ENCODE results near the gene RNF186. TPM values are rescaled to one million over a fixed set of nuclear protein-coding genes. Genes with fewer than 3 reads are reported as not detected.

RNF186 gene
- total RNA-seq, 5 donors from 2014 or later (not counting 1 experiment from before 2014, with no cell fraction given) = not detected

DNA sequence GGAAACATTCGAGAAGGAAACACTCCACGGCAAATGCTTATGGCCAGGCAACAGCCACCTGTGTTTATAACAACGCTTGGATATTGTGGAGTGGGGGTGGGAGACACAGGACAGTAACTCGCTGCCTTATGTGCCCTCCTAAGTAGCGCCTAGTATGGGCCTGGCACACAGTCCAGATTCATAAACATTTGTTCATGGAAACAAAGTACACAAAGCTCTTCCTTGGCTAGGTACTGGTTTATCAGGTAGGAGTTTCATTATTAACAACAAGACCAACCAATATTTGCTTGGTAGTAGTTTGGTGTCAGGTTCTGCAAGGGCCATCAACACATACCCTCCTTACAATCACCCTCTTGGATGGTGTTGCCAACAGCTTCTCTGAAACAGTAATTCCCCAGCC is 38.8 kb downstream of the RNF186 start:
- Mint-ChIP-seq H3K27me3 (no peaks in the 10 kb centered on the region), H3K4me3 (no peak overlapping the region), H3K4me1 (no peaks in the 10 kb centered on the region), H3K36me3 (peaks cover 62% of the 10 kb centered on the region), H3K27ac (no peak overlapping the region), H3K9me3 (no peaks in the 10 kb centered on the region)
- no peak overlapping the region for H3K4me3 ChIP-seq (ENCODE audit: control insufficient read depth in 1 of 2, extremely low read depth in 1 of 2, low read length in 1 of 2)
- H3K27ac ChIP-seq (ENCODE audit: low read length) = no peak overlapping the region
- POLR2A ChIA-PET = no interaction called here
- no peak for DNase-seq
- CTCF ChIA-PET = no interaction called here
- H3K36me3 ChIP-seq (ENCODE audit: control insufficient read depth in 2 of 2, extremely low read depth in 1 of 2, insufficient read depth in 1 of 2, low read length in 1 of 2) = peaks cover 7 to 67% of the 10 kb centered on the region in 2 donors
- no peaks in the 10 kb centered on the region for H3K4me1 ChIP-seq (ENCODE audit: control insufficient read depth in 1 of 2, extremely low read depth in 1 of 2, insufficient read depth in 2 of 2, low read length in 2 of 2)
- 100% methylated on average over 2 of the region's 5 CpGs for WGBS (ENCODE audit: insufficient coverage)
- no peak for ATAC-seq (replicated peaks in 1 of 4)
- H3K27me3 ChIP-seq (replicated peaks in 1 of 2; ENCODE audit: control insufficient read depth in 2 of 2, extremely low read depth in 1 of 2, insufficient read depth in 2 of 2, low read length in 1 of 2) = no peaks in the 10 kb centered on the region
- H3K9me3 ChIP-seq = no peaks in the 10 kb centered on the region

- Histone ChIP-seq H3K27ac (ENCODE audit: low read length) (no peak overlapping the region), H3K4me3 (ENCODE audit: control insufficient read depth in 1 of 2, extremely low read depth in 1 of 2, low read length in 1 of 2) (no peak overlapping the region), H3K4me1 (ENCODE audit: control insufficient read depth in 1 of 2, extremely low read depth in 1 of 2, insufficient read depth in 2 of 2, low read length in 2 of 2) (no peaks in the 10 kb centered on the region), H3K27me3 (replicated peaks in 1 of 2; ENCODE audit: control insufficient read depth in 2 of 2, extremely low read depth in 1 of 2, insufficient read depth in 2 of 2, low read length in 1 of 2) (no peaks in the 10 kb centered on the region), H3K36me3 (ENCODE audit: control insufficient read depth in 2 of 2, extremely low read depth in 1 of 2, insufficient read depth in 1 of 2, low read length in 1 of 2) (peaks cover 7 to 68% of the 10 kb centered on the region in 2 donors), H3K9me3 (no peaks in the 10 kb centered on the region)
- DNase-seq (no peak), ATAC-seq (replicated peaks in 1 of 4) (no peak)
- ChIA-PET POLR2A (no interaction called here), CTCF (no interaction called here)
- peaks cover 66% of the 10 kb centered on the region for H3K36me3 Mint-ChIP-seq
- no peaks in the 10 kb centered on the region for H3K4me1 Mint-ChIP-seq
- no peak overlapping the region for H3K4me3 Mint-ChIP-seq
- 92% methylated on average over 2 of the region's 9 CpGs for WGBS (ENCODE audit: insufficient coverage)
- H3K9me3 Mint-ChIP-seq = no peaks in the 10 kb centered on the region
- no peak overlapping the region for H3K27ac Mint-ChIP-seq
- H3K27me3 Mint-ChIP-seq = no peaks in the 10 kb centered on the region
These were observed 39.3 kb downstream of the RNF186 start for GRCh38 chr1:19775831-19776230.

GRCh38 chr1:19775317-19775716 is 39.8 kb downstream of the RNF186 start:
- CTCF ChIA-PET = no interaction called here
- H3K9me3 ChIP-seq = no peaks in the 10 kb centered on the region
- no peaks in the 10 kb centered on the region for H3K27me3 ChIP-seq (replicated peaks in 1 of 2; ENCODE audit: control insufficient read depth in 2 of 2, extremely low read depth in 1 of 2, insufficient read depth in 2 of 2, low read length in 1 of 2)
- H3K4me1 Mint-ChIP-seq = no peaks in the 10 kb centered on the region
- no peak overlapping the region for H3K4me3 Mint-ChIP-seq
- H3K4me1 ChIP-seq (ENCODE audit: control insufficient read depth in 1 of 2, extremely low read depth in 1 of 2, insufficient read depth in 2 of 2, low read length in 2 of 2) = no peaks in the 10 kb centered on the region
- DNase-seq = no peak
- no peak overlapping the region for H3K4me3 ChIP-seq (ENCODE audit: control insufficient read depth in 1 of 2, extremely low read depth in 1 of 2, low read length in 1 of 2)
- no peak for ATAC-seq (replicated peaks in 1 of 4)
- POLR2A ChIA-PET = no interaction called here
- 100% methylated on average over 5 of the region's 6 CpGs for WGBS (ENCODE audit: insufficient coverage)
- peaks cover 65% of the 10 kb centered on the region for H3K36me3 Mint-ChIP-seq
- no peak overlapping the region for H3K27ac Mint-ChIP-seq
- peaks cover 5 to 68% of the 10 kb centered on the region in 2 donors for H3K36me3 ChIP-seq (ENCODE audit: control insufficient read depth in 2 of 2, extremely low read depth in 1 of 2, insufficient read depth in 1 of 2, low read length in 1 of 2)
- H3K27ac ChIP-seq (ENCODE audit: low read length) = no peak overlapping the region
- H3K9me3 Mint-ChIP-seq = no peaks in the 10 kb centered on the region
- no peaks in the 10 kb centered on the region for H3K27me3 Mint-ChIP-seq

DNA sequence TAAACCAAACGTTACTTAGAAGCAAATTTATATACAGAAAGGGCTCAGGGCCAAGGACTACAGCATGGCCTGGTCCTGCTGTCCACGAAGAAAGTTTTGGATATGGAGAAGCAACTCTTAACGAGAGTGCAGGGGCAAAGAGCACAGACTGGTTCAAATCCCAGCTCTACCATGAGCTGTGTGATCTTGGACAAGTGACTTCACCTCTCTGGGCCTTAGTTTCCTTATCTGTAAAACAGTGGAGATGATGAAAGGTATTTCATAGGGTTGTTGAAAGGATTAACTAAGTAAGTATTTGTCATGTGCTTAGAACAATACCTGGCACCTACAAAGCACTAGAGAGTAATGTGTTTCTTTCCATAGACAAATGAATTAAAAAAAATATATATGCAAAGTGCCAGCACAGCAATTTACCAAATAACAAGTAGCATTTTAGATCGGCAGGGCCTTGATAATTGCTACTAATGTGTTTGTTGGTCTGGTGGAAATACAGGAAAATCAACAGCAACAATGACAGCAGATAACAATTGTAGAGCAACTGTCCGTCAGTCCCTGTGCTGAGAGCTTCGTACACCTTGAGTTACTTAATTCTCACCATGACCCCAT is 40.8 kb downstream of the RNF186 start:
- Histone ChIP-seq H3K27me3 (replicated peaks in 1 of 2; ENCODE audit: control insufficient read depth in 2 of 2, extremely low read depth in 1 of 2, insufficient read depth in 2 of 2, low read length in 1 of 2) (no peaks in the 10 kb centered on the region), H3K4me3 (ENCODE audit: control insufficient read depth in 1 of 2, extremely low read depth in 1 of 2, low read length in 1 of 2) (no peak overlapping the region), H3K9me3 (no peaks in the 10 kb centered on the region), H3K4me1 (ENCODE audit: control insufficient read depth in 1 of 2, extremely low read depth in 1 of 2, insufficient read depth in 2 of 2, low read length in 2 of 2) (no peaks in the 10 kb centered on the region), H3K27ac (ENCODE audit: low read length) (no peak overlapping the region), H3K36me3 (ENCODE audit: control insufficient read depth in 2 of 2, extremely low read depth in 1 of 2, insufficient read depth in 1 of 2, low read length in 1 of 2) (peaks cover 2 to 67% of the 10 kb centered on the region in 2 donors)
- Mint-ChIP-seq H3K36me3 (peaks cover 64% of the 10 kb centered on the region), H3K4me3 (no peak overlapping the region), H3K4me1 (no peaks in the 10 kb centered on the region), H3K27ac (no peak overlapping the region), H3K9me3 (no peaks in the 10 kb centered on the region), H3K27me3 (no peaks in the 10 kb centered on the region)
- ChIA-PET POLR2A (no interaction called here), CTCF (no interaction called here)
- 94% methylated on average over 3 of the region's 6 CpGs for WGBS (ENCODE audit: insufficient coverage)
- ATAC-seq (replicated peaks in 1 of 4) (no peak), DNase-seq (no peak)

DNA sequence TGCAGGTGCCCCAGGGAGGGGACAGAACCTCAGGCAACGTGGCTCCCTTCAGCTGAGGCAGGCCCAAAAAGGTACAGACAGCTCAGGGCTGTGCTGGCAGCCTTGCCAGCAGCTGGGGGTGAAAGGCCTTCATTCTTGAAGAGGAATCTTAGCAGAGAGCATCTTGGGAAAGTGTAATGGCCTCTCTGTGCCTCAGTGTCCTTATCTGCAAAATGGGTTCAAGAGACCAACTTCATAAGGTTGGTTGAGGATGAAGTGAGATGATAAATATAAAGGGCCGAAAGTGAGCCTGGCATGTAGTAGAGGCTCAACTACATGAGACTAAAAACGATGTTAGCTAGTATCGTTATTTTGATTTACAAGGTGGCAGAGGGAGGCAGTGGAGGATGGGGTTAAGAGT is 41.6 kb downstream of the RNF186 start:
- 100% methylated on average over 4 of the region's 4 CpGs for WGBS (ENCODE audit: insufficient coverage)
- ChIA-PET POLR2A (no interaction called here), CTCF (no interaction called here)
- no peaks in the 10 kb centered on the region for H3K27me3 Mint-ChIP-seq
- DNase-seq (no peak), ATAC-seq (replicated peaks in 1 of 4) (no peak)
- no peaks in the 10 kb centered on the region for H3K4me1 ChIP-seq (ENCODE audit: control insufficient read depth in 1 of 2, extremely low read depth in 1 of 2, insufficient read depth in 2 of 2, low read length in 2 of 2)
- no peak overlapping the region for H3K4me3 ChIP-seq (ENCODE audit: control insufficient read depth in 1 of 2, extremely low read depth in 1 of 2, low read length in 1 of 2)
- H3K4me3 Mint-ChIP-seq = no peak overlapping the region
- H3K27ac ChIP-seq (ENCODE audit: low read length) = no peak overlapping the region
- peaks cover 5 to 64% of the 10 kb centered on the region in 2 donors for H3K36me3 ChIP-seq (ENCODE audit: control insufficient read depth in 2 of 2, extremely low read depth in 1 of 2, insufficient read depth in 1 of 2, low read length in 1 of 2)
- no peaks in the 10 kb centered on the region for H3K4me1 Mint-ChIP-seq
- H3K27ac Mint-ChIP-seq = no peak overlapping the region
- H3K27me3 ChIP-seq (replicated peaks in 1 of 2; ENCODE audit: control insufficient read depth in 2 of 2, extremely low read depth in 1 of 2, insufficient read depth in 2 of 2, low read length in 1 of 2) = no peaks in the 10 kb centered on the region
- peaks cover 60% of the 10 kb centered on the region for H3K36me3 Mint-ChIP-seq
- no peaks in the 10 kb centered on the region for H3K9me3 Mint-ChIP-seq
- H3K9me3 ChIP-seq = no peaks in the 10 kb centered on the region

DNA sequence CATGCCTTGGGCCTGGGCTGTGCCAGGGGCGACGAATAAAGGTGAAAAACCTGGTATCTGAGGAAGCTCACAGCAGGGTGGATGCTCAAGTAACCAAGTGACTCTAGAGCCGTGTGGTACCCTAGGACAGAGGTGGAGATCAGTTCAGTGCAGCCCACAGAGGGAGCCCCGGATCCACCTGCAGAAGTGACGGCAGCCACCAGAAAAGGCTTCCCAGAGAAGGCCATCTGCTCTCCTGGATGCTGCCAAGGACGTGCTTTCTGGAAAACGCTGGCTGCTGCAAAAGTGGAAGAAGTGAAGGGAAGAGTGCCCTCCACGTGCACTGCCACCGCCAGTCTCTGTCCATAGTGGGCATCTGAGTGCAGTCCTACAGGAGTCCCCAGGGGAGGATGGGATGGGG is 43.0 kb downstream of the RNF186 start:
- H3K36me3 Mint-ChIP-seq = peaks cover 61% of the 10 kb centered on the region
- no peaks in the 10 kb centered on the region for H3K9me3 ChIP-seq
- CTCF ChIA-PET = no interaction called here
- no peak overlapping the region for H3K27ac Mint-ChIP-seq
- H3K36me3 ChIP-seq (ENCODE audit: control insufficient read depth in 2 of 2, extremely low read depth in 1 of 2, insufficient read depth in 1 of 2, low read length in 1 of 2) = peaks cover 5 to 62% of the 10 kb centered on the region in 2 donors
- no peak overlapping the region for H3K4me3 ChIP-seq (ENCODE audit: control insufficient read depth in 1 of 2, extremely low read depth in 1 of 2, low read length in 1 of 2)
- H3K4me3 Mint-ChIP-seq = no peak overlapping the region
- POLR2A ChIA-PET = no interaction called here
- H3K27me3 Mint-ChIP-seq = no peaks in the 10 kb centered on the region
- DNase-seq (no peak), ATAC-seq (replicated peaks in 1 of 4) (no peak)
- 94% methylated on average over 9 of the region's 9 CpGs for WGBS (ENCODE audit: insufficient coverage)
- no peaks in the 10 kb centered on the region for H3K4me1 Mint-ChIP-seq
- H3K9me3 Mint-ChIP-seq = no peaks in the 10 kb centered on the region
- H3K27me3 ChIP-seq (replicated peaks in 1 of 2; ENCODE audit: control insufficient read depth in 2 of 2, extremely low read depth in 1 of 2, insufficient read depth in 2 of 2, low read length in 1 of 2) = no peaks in the 10 kb centered on the region
- H3K4me1 ChIP-seq (ENCODE audit: control insufficient read depth in 1 of 2, extremely low read depth in 1 of 2, insufficient read depth in 2 of 2, low read length in 2 of 2) = no peaks in the 10 kb centered on the region
- no peak overlapping the region for H3K27ac ChIP-seq (ENCODE audit: low read length)

DNA sequence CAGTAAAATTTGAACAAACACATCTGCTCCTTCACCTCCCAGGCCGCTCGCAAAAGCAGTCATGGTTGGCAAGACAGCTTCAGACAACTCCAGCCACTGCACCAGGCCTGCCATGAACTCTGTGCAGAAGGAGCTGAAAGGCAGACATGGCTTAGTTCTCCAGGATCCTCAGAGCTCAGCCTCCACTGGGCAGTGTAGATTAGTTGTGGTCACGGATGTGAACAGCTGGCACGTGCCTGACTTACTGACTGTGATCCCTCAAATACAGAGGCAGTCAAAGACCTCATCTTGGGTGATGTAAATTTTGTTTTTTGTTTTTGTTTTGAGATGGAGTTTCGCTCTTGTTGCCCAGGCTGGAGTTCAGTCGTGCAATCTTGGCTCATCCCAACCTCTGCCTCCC is 43.7 kb downstream of the RNF186 start:
- Histone ChIP-seq H3K4me1 (ENCODE audit: control insufficient read depth in 1 of 2, extremely low read depth in 1 of 2, insufficient read depth in 2 of 2, low read length in 2 of 2) (no peaks in the 10 kb centered on the region), H3K4me3 (ENCODE audit: control insufficient read depth in 1 of 2, extremely low read depth in 1 of 2, low read length in 1 of 2) (no peak overlapping the region), H3K9me3 (no peaks in the 10 kb centered on the region), H3K27ac (ENCODE audit: low read length) (no peak overlapping the region), H3K27me3 (replicated peaks in 1 of 2; ENCODE audit: control insufficient read depth in 2 of 2, extremely low read depth in 1 of 2, insufficient read depth in 2 of 2, low read length in 1 of 2) (no peaks in the 10 kb centered on the region), H3K36me3 (ENCODE audit: control insufficient read depth in 2 of 2, extremely low read depth in 1 of 2, insufficient read depth in 1 of 2, low read length in 1 of 2) (peaks cover 5 to 61% of the 10 kb centered on the region in 2 donors)
- Mint-ChIP-seq H3K27me3 (no peaks in the 10 kb centered on the region), H3K27ac (no peak overlapping the region), H3K9me3 (no peaks in the 10 kb centered on the region), H3K36me3 (peaks cover 60% of the 10 kb centered on the region), H3K4me1 (no peaks in the 10 kb centered on the region), H3K4me3 (no peak overlapping the region)
- 100% methylated on average over 2 of the region's 6 CpGs for WGBS (ENCODE audit: insufficient coverage)
- CTCF ChIA-PET = no interaction called here
- ATAC-seq (replicated peaks in 1 of 4) = no peak
- POLR2A ChIA-PET = no interaction called here
- no peak for DNase-seq
